Mucosa of stomach (tissue), 1 donor: ENCODE measurements around the gene OR4D1.

Experiments
- H3K27me3 ChIP-seq: one replicate; pipeline ENCODE4 v1.7.0; 2013; ENCODE audit warnings: mild to moderate bottlenecking, low read length; ENCODE audit not compliant: control insufficient read depth, insufficient read depth
- H3K36me3 ChIP-seq: one replicate; pipeline ENCODE4 v1.7.0; 2013; ENCODE audit warnings: low read length; ENCODE audit not compliant: control insufficient read depth, insufficient read depth
- H3K4me1 ChIP-seq: one replicate; pipeline ENCODE4 v1.7.0; 2013; ENCODE audit warnings: mild to moderate bottlenecking, low read length; ENCODE audit not compliant: control insufficient read depth, insufficient read depth
- H3K4me3 ChIP-seq: one replicate; pipeline ENCODE4 v1.7.0; 2013; ENCODE audit warnings: low read length
- H3K9ac ChIP-seq: one replicate; pipeline ENCODE4 v1.7.0; 2013; ENCODE audit warnings: mild to moderate bottlenecking, low read length, moderate library complexity
- H3K9me3 ChIP-seq: one replicate; pipeline ENCODE4 v1.7.0; 2013; ENCODE audit warnings: mild to moderate bottlenecking, low read length, moderate library complexity; ENCODE audit not compliant: control insufficient read depth
- donor health status: Pancreatic carcinoma.

Gene OR4D1

GRCh38 chr17:58184308-58184985 lies 36.3 kb downstream of the OR4D1 start:
- H3K9me3 ChIP-seq = no peaks in the 10 kb centered on the region
- H3K4me1 ChIP-seq = no peaks in the 10 kb centered on the region
- no peak overlapping the region for H3K4me3 ChIP-seq
- no peak overlapping the region for H3K9ac ChIP-seq
- H3K36me3 ChIP-seq = no peaks in the 10 kb centered on the region
- peaks cover 11% of the 10 kb centered on the region for H3K27me3 ChIP-seq

- Histone ChIP-seq H3K27me3 (peaks cover 14% of the 10 kb centered on the region), H3K36me3 (no peaks in the 10 kb centered on the region), H3K4me1 (no peaks in the 10 kb centered on the region), H3K4me3 (no peak overlapping the region), H3K9me3 (no peaks in the 10 kb centered on the region), H3K9ac (no peak overlapping the region)
These were observed 37.0 kb downstream of the OR4D1 start for GRCh38 chr17:58184986-58185761.

- Histone ChIP-seq H3K9me3 (no peaks in the 10 kb centered on the region), H3K4me1 (no peaks in the 10 kb centered on the region), H3K27me3 (peaks cover 21% of the 10 kb centered on the region), H3K36me3 (no peaks in the 10 kb centered on the region), H3K4me3 (no peak overlapping the region), H3K9ac (no peak overlapping the region)
These were observed 38.4 kb downstream of the OR4D1 start for GRCh38 chr17:58186591-58186990.

- no peaks in the 10 kb centered on the region for H3K36me3 ChIP-seq
- H3K4me3 ChIP-seq = no peak overlapping the region
- no peaks in the 10 kb centered on the region for H3K4me1 ChIP-seq
- peaks cover 21% of the 10 kb centered on the region for H3K27me3 ChIP-seq
- H3K9ac ChIP-seq = no peak overlapping the region
- no peaks in the 10 kb centered on the region for H3K9me3 ChIP-seq
These were observed 38.9 kb downstream of the OR4D1 start for GRCh38 chr17:58187063-58187462.

- peaks cover 21% of the 10 kb centered on the region for H3K27me3 ChIP-seq
These were observed 39.5 kb downstream of the OR4D1 start for GRCh38 chr17:58187675-58188074.

GRCh38 chr17:58189436-58190146 lies 41.4 kb downstream of the OR4D1 start:
- no peaks in the 10 kb centered on the region for H3K9me3 ChIP-seq
- H3K36me3 ChIP-seq = no peaks in the 10 kb centered on the region
- H3K27me3 ChIP-seq = peaks cover 21% of the 10 kb centered on the region
- no peak overlapping the region for H3K9ac ChIP-seq
- H3K4me3 ChIP-seq = no peak overlapping the region
- no peaks in the 10 kb centered on the region for H3K4me1 ChIP-seq

More at GRCh38 chr17:58187675-58188074, 39.5 kb downstream of the OR4D1 start:
- Histone ChIP-seq H3K9ac (no peak overlapping the region), H3K4me1 (no peaks in the 10 kb centered on the region), H3K4me3 (no peak overlapping the region), H3K9me3 (no peaks in the 10 kb centered on the region), H3K36me3 (no peaks in the 10 kb centered on the region)

- no peaks in the 10 kb centered on the region for H3K9me3 ChIP-seq
These were observed 43.2 kb downstream of the OR4D1 start for GRCh38 chr17:58191241-58191896.

GRCh38 chr17:58192612-58193011 lies 44.4 kb downstream of the OR4D1 start, which contains the start of gene EPX:
Gene EPX (plus strand): TSS chr17:58192726. CDS start chr17:58192847, 121 bp downstream.
- Histone ChIP-seq H3K9ac (no peak within 1 kb of the TSS), H3K36me3 (no peaks in the 10 kb centered on the region)

More at GRCh38 chr17:58191241-58191896, 43.2 kb downstream of the OR4D1 start:
- Histone ChIP-seq H3K36me3 (no peaks in the 10 kb centered on the region), H3K4me3 (no peak overlapping the region), H3K4me1 (no peaks in the 10 kb centered on the region), H3K27me3 (peaks cover 22% of the 10 kb centered on the region), H3K9ac (no peak overlapping the region)

GRCh38 chr17:58193641-58194255 lies 45.6 kb downstream of the OR4D1 start:
- H3K36me3 ChIP-seq = no peaks in the 10 kb centered on the region
- H3K4me1 ChIP-seq = no peaks in the 10 kb centered on the region
- H3K4me3 ChIP-seq = no peak overlapping the region
- peaks cover 21% of the 10 kb centered on the region for H3K27me3 ChIP-seq
- no peak overlapping the region for H3K9ac ChIP-seq
- H3K9me3 ChIP-seq = no peaks in the 10 kb centered on the region

More at GRCh38 chr17:58192612-58193011, 44.4 kb downstream of the OR4D1 start, which contains the start of gene EPX:
- Histone ChIP-seq H3K4me3 (no peak within 1 kb of the TSS), H3K27me3 (peaks cover 20% of the 10 kb centered on the region), H3K9me3 (no peaks in the 10 kb centered on the region), H3K4me1 (no peaks in the 10 kb centered on the region)

GRCh38 chr17:58195518-58196123 lies 47.4 kb downstream of the OR4D1 start:
- H3K4me1 ChIP-seq = no peaks in the 10 kb centered on the region
- no peak overlapping the region for H3K9ac ChIP-seq
- H3K4me3 ChIP-seq = no peak overlapping the region
- H3K36me3 ChIP-seq = no peaks in the 10 kb centered on the region
- no peaks in the 10 kb centered on the region for H3K9me3 ChIP-seq
- peaks cover 23% of the 10 kb centered on the region for H3K27me3 ChIP-seq

GRCh38 chr17:58196610-58197009 lies 48.4 kb downstream of the OR4D1 start:
- Histone ChIP-seq H3K36me3 (no peaks in the 10 kb centered on the region), H3K9me3 (no peaks in the 10 kb centered on the region), H3K27me3 (peaks cover 18% of the 10 kb centered on the region), H3K4me1 (no peaks in the 10 kb centered on the region), H3K4me3 (no peak overlapping the region), H3K9ac (no peak overlapping the region)
